ENCODE measurements around the gene ANKS4B. TPM values are rescaled to one million over a fixed set of nuclear protein-coding genes. Genes with fewer than 3 reads are reported as not detected.
"Not testable (repeated sequence)": the region's sequence is repeated elsewhere in the genome, so short reads cannot be mapped to it uniquely, and the experiment has no call there.

Gene ANKS4B
- total RNA-seq, 2 experiments from 2014 or later = not detected

GRCh38 chr16:21244518-21245215 lies 11.2 kb downstream of the ANKS4B start:
- intact Hi-C loops (cut with DNase I, micrococcal nuclease) = no loop called here
- Mint-ChIP-seq H3K9me3 (ENCODE audit: low read depth) (no peaks in the 10 kb centered on the region), H3K4me3 (no peak overlapping the region), H3K27ac (no peak overlapping the region), H3K4me1 (no peaks in the 10 kb centered on the region), H3K36me3 (ENCODE audit: low read depth) (no peaks in the 10 kb centered on the region), H3K27me3 (peaks cover 18% of the 10 kb centered on the region)
- POLR2A ChIA-PET = no interaction called here
- no peak for ATAC-seq
- CTCF ChIA-PET = no interaction called here
- no peak for DNase-seq

DNA sequence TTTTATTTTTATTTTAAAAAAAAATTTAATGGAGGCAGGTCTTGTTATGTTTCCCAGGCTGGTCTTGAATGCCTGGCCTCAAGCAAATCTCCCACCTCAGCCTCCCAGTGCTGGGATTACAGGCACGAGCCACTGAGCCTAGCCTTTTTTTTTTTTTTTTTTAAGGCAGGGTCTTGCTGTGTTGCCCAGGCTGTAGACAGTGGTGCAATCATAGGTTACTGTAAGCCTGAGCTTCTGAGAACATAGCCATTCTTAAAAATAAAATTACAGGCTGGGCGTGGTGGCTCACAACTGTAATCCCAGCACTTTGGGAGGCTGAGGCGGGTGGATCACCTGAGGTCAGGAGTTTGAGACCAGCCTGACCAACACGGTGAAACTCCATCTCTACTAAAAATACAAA lies 14.7 kb downstream of the ANKS4B start:
- H3K36me3 Mint-ChIP-seq (ENCODE audit: low read depth); H3K4me1 Mint-ChIP-seq; POLR2A ChIA-PET; CTCF ChIA-PET; ATAC-seq; DNase-seq; H3K9me3 Mint-ChIP-seq (ENCODE audit: low read depth); H3K4me3 Mint-ChIP-seq; intact Hi-C loops (cut with DNase I, micrococcal nuclease); H3K27ac Mint-ChIP-seq: not testable (repeated sequence)
- H3K27me3 Mint-ChIP-seq = peaks cover 21% of the 10 kb centered on the region

DNA sequence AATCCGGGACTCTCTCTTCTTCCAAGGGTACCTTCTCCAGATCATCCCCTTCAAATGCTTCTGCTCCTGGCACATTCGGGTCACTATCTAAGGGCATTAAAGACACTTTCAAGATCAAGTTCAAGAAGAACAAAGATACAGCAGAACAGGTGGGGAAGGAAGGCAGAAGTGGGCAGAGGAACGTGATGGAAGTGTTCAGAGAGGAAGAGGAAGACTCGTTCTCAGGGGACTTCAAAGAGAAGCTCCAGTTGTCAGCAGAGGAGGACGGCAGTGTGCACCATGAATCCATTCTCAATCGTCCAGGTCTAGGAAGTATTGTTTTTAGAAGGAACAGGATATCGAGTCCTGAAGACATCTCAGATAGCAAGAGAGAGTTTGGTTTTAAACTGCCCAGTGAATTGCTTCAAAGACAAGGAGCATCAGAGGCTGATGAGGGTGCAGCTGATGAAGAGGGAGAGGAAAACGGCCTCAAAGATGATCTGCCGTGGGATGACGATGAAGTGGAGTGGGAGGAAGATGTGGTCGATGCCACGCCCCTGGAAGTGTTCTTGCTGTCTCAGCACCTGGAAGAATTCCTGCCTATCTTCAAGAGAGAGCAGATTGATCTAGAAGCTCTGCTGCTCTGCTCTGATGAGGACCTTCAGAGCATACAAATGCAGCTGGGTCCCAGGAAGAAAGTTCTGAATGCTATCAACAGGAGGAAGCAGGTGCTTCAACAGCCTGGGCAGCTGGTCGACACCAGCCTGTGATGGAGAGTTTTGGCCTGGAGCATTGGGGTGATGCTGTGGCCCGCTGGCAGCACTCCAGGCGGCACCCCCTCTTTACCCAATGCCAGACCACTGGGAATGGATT lies 16.8 kb downstream of the ANKS4B start:
- H3K9me3 Mint-ChIP-seq (ENCODE audit: low read depth) = no peaks in the 10 kb centered on the region
- no peak for DNase-seq
- no peak overlapping the region for H3K27ac Mint-ChIP-seq
- intact Hi-C loops (cut with DNase I, micrococcal nuclease) = no loop called here
- H3K27me3 Mint-ChIP-seq = peaks cover 24% of the 10 kb centered on the region
- H3K4me1 Mint-ChIP-seq = no peaks in the 10 kb centered on the region
- H3K4me3 Mint-ChIP-seq = no peak overlapping the region
- no peak for ATAC-seq
- ChIA-PET CTCF (interaction anchor here (0.6 kb wide), 1 partner anchor 251 kb away, joined by 4 read pairs; no protein-coding TSS in a partner anchor), POLR2A (no interaction called here)
- no peaks in the 10 kb centered on the region for H3K36me3 Mint-ChIP-seq (ENCODE audit: low read depth)

DNA sequence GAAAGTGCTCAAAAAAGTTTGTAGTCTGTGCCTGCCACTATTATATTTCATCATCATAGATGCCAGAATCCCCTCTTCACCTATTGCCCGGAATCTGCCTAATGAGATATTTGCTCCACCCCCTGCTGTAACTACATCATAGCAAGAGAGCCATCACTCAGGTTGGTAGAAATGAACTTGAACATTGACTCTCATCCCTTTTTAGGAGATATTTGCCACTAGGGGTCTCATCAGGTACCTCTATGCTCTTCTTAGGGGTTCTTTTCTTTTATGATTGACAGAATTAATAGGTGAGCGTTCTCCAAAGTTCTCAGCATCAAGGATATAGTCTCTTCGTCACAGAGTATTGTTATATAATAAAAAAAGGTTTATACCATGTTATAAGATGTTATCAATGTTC lies 20.0 kb downstream of the ANKS4B start:
- H3K4me3 Mint-ChIP-seq = no peak overlapping the region
- H3K27me3 Mint-ChIP-seq = peaks cover 19% of the 10 kb centered on the region
- no peak for ATAC-seq
- ChIA-PET POLR2A (interaction anchor here (0.6 kb wide), 1 partner anchor 16 kb away, joined by 4 read pairs; no protein-coding TSS in a partner anchor), CTCF (interaction anchor here (0.6 kb wide), 1 partner anchor 22 kb away, joined by 3 read pairs; no protein-coding TSS in a partner anchor)
- H3K27ac Mint-ChIP-seq = no peak overlapping the region
- H3K4me1 Mint-ChIP-seq = no peaks in the 10 kb centered on the region
- DNase-seq = no peak
- intact Hi-C loops (cut with DNase I, micrococcal nuclease) = no loop called here
- H3K36me3 Mint-ChIP-seq (ENCODE audit: low read depth) = no peaks in the 10 kb centered on the region
- no peaks in the 10 kb centered on the region for H3K9me3 Mint-ChIP-seq (ENCODE audit: low read depth)

DNA sequence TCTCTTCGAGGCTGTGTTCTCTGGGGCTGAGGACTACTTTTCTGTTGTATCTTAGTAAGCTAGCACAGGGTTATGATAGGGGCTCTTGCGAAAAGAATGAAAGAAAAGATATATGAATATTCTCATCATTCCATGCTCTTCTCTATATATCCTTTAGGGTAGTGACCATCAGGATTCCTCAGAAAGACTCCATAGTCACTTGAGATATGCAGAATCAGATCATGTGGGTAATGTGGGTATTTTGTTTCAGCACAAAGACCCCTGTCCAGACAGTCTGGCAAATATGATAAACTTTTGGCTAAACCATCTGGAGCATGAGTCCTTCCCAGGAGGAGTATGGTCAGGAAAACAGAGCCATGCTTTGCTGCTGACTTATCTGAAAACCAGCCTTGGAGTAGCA lies 23.1 kb downstream of the ANKS4B start:
- intact Hi-C loops (cut with DNase I, micrococcal nuclease) = no loop called here
- Mint-ChIP-seq H3K9me3 (ENCODE audit: low read depth) (no peaks in the 10 kb centered on the region), H3K27ac (no peak overlapping the region), H3K36me3 (ENCODE audit: low read depth) (no peaks in the 10 kb centered on the region), H3K4me3 (no peak overlapping the region), H3K4me1 (no peaks in the 10 kb centered on the region), H3K27me3 (peaks cover 8% of the 10 kb centered on the region)
- no peak for ATAC-seq
- CTCF ChIA-PET = no interaction called here
- POLR2A ChIA-PET = no interaction called here
- DNase-seq = no peak

DNA sequence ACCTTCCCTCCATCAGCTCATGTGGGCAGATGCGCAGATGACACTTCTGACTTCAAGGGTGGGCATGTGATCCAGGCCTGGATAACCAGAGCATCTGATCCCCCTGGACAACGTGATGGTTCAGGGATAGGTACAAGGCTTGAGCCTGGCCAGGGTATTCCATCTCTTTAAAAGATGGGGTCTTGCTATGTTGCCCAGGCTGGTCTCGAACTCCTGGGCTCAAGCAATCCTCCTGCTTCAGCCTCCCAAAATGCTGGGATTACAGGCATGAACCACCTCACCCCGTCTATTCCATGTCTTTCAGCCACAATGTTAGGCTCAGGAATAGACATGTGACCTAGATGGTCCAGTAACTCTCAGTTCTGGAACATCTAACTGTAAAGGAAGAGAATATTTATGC lies 23.8 kb downstream of the ANKS4B start:
- no peak overlapping the region for H3K4me3 Mint-ChIP-seq
- POLR2A ChIA-PET = no interaction called here

DNA sequence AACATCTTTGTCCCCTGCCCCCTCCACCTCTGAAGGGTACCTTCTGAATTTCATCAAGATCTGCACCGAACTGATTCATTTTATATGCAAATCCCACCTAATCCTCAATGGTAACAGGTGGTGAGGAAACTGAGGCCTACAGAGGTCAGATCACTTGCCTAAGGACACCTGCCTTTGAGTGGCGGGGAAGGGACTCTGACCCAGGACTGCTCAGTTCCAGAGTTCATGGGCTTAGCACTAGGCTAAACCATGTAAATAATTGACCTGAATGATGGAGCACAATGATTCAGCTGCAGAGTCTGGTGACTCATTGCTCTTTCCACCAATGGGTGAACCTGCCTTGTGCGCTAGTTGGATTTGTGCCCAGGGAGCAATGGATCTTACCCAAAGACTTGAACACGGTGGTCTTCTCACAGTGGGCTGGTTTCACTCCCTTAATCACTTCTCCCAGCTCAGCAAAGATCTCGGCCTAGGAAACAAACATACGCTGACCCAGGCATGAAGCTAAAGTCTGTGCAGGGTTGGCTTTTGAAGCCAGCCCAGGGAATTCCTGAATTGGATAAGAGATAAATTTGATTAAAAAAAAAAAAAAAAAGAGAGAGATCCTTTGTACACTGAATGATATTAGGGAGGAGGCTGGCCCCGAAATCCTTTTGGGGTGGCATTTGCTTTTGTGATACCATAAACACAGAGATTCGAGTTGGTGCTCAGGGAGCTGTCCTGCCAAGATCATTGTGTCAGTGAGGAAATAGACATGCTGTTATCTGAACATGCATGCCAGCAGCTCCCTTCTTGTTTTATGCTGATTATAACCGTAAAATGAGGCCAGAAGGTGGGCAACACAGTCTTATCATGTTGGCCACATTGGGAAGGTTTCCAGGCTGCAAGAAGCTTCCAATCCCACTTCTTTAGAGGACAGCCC lies 27.6 kb downstream of the ANKS4B start:
- ChIA-PET CTCF (interaction anchor here (0.6 kb wide), 1 partner anchor 37 kb away, joined by 3 read pairs; no protein-coding TSS in a partner anchor), POLR2A (interaction anchor here (0.7 kb wide), 1 partner anchor 750 kb away, joined by 3 read pairs; no protein-coding TSS in a partner anchor)
- Mint-ChIP-seq H3K4me1 (no peaks in the 10 kb centered on the region), H3K36me3 (ENCODE audit: low read depth) (no peaks in the 10 kb centered on the region), H3K27me3 (peaks cover 4% of the 10 kb centered on the region), H3K9me3 (ENCODE audit: low read depth) (no peaks in the 10 kb centered on the region), H3K27ac (no peak overlapping the region), H3K4me3 (no peak overlapping the region)
- intact Hi-C loops (cut with DNase I, micrococcal nuclease) = loop anchor here in 1 of 2 experiments (10.0 kb wide), 1 partner anchor 56 kb away; no protein-coding TSS in a partner anchor
- ATAC-seq (no peak), DNase-seq (no peak)

More for the DNA sequence above, 23.8 kb downstream of the ANKS4B start:
- no peaks in the 10 kb centered on the region for H3K36me3 Mint-ChIP-seq (ENCODE audit: low read depth)
- ATAC-seq = no peak
- DNase-seq = no peak
- CTCF ChIA-PET = no interaction called here
- H3K27ac Mint-ChIP-seq = no peak overlapping the region
- no peaks in the 10 kb centered on the region for H3K4me1 Mint-ChIP-seq
- H3K9me3 Mint-ChIP-seq (ENCODE audit: low read depth) = no peaks in the 10 kb centered on the region
- intact Hi-C loops (cut with DNase I, micrococcal nuclease) = no loop called here
- peaks cover 8% of the 10 kb centered on the region for H3K27me3 Mint-ChIP-seq

DNA sequence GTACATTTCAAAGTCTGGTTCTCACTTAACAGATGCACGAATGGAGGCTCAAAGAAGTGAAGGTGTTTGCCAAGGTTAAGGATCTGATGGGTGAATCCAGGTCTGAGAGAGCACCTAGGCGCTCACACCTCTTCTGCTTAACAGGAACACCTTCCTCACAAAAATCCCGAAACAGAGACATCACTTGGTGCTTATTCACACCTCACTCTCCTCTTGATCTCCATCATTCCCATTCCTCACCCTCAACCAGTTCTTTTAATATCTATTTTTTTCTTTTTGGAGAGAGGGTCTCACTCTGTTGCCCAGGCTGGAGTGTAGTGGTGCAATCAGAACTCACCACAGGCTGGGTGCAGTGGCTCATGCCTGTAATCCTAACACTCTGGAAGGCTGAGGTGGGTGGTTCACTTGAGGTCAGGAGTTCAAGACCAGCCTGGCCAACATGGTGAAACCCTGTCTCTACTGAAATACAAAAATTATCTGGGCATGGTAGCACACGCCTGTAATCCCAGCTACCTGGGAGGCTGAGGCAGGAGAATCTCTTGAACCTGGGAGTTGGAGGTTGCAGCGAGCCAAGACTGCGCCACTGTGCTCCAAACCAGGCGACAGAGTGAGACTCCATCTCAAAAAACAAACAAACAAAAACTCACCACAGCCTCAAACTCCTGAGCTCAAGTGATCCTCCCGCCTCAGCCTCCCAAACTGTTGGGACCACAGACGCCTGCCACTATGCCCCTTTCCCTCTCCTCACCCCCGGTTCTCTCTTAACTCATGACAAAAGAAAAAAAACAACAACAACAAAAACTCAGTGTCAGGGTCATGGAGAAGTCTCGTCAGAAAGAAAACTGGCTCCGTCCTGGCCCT lies 29.5 kb downstream of the ANKS4B start:
- no peak for ATAC-seq
- Mint-ChIP-seq H3K4me1 (no peaks in the 10 kb centered on the region), H3K9me3 (ENCODE audit: low read depth) (no peaks in the 10 kb centered on the region), H3K36me3 (ENCODE audit: low read depth) (no peaks in the 10 kb centered on the region), H3K27me3 (peaks cover 2% of the 10 kb centered on the region), H3K27ac (no peak overlapping the region), H3K4me3 (no peak overlapping the region)
- ChIA-PET POLR2A (no interaction called here), CTCF (no interaction called here)
- intact Hi-C loops (cut with DNase I, micrococcal nuclease) = loop anchor here in 1 of 2 experiments (10.0 kb wide), 1 partner anchor 58 kb away; no protein-coding TSS in a partner anchor
- no peak for DNase-seq

DNA sequence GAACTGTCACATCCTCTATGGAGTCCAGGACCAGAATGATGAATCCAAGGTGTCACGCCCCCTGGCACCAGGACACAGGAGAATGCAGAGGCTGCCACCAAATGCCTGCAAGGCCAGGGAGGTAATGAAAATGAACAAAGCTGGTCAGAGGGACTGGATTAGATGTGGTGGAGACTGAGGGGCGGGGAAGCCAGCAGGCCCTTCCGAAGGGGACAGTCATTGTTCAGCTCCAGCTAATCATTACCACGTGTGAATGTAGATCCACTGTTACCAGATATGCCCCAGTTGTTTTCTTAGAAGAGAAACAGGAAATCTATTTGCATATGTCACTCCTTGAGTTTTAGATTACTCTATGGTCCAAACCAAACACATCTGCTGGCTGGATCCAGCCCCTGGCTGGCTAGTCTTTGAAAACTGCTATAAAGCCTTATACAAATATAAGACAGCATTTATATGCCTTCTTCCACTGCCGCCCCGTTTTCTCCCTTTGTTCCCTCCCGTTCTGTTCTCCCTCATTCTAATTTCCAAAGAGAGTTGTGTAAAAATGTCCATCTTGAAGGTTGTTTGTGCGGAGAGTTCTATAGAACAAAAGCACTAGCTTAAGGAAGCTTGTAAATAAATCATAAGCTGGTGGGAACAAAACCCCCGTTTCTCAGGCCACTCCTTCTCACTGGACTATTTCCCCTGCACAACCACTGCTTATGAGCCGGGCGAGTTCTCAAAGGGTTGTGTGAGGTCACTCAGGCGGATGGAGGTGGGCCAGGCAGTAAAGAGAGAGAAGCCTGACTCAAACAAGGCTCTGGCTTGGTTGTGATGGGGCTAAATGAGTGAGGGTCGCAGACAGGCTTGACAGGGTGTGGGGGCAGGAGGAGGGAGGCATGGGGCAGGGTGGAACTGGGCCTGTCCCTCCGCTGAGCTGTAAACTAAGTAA lies 30.4 kb downstream of the ANKS4B start:
- H3K4me3 Mint-ChIP-seq = no peak overlapping the region
- DNase-seq (no peak), ATAC-seq (no peak)
- no peaks in the 10 kb centered on the region for H3K9me3 Mint-ChIP-seq (ENCODE audit: low read depth)
- intact Hi-C loops (cut with DNase I, micrococcal nuclease) = loop anchor here in 1 of 2 experiments (10.0 kb wide), 1 partner anchor 59 kb away; no protein-coding TSS in a partner anchor
- H3K27ac Mint-ChIP-seq = no peak overlapping the region
- H3K36me3 Mint-ChIP-seq (ENCODE audit: low read depth) = no peaks in the 10 kb centered on the region
- no peaks in the 10 kb centered on the region for H3K4me1 Mint-ChIP-seq
- H3K27me3 Mint-ChIP-seq = peaks cover 3% of the 10 kb centered on the region
- ChIA-PET POLR2A (no interaction called here), CTCF (no interaction called here)

DNA sequence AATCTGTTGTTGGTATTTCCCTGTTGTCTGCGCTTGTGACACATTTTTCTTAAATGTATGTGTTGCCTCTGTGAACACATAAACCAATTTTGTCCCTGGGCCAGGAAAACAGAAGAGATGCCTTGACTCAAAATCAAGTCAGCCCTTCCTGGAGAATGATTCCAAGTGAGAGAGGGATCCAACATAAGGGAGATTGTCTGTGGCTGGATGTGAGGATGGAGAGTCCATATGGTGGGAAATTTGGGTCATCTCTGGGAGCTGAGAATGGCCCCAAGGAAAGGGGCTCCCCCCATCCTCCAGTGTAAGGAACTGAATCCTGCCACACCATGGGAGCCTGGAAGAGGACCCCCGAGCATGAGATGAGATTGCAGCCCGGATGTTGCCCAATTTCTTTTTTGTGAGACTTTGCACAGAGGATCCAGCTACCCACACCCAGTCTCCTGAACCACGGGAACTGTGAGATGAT lies 31.1 kb downstream of the ANKS4B start:
- Mint-ChIP-seq H3K4me1 (no peaks in the 10 kb centered on the region), H3K36me3 (ENCODE audit: low read depth) (no peaks in the 10 kb centered on the region), H3K9me3 (ENCODE audit: low read depth) (no peaks in the 10 kb centered on the region), H3K27me3 (peaks cover 3% of the 10 kb centered on the region), H3K4me3 (no peak overlapping the region), H3K27ac (no peak overlapping the region)
- ChIA-PET CTCF (interaction anchor here (0.5 kb wide), 1 partner anchor 76 kb away, joined by 3 read pairs; no protein-coding TSS in a partner anchor), POLR2A (no interaction called here)
- intact Hi-C loops (cut with DNase I, micrococcal nuclease) = loop anchor here in 1 of 2 experiments (10.0 kb wide), 1 partner anchor 60 kb away; no protein-coding TSS in a partner anchor
- ATAC-seq (no peak), DNase-seq (no peak)
